ENCODE data around the gene ZNF224.

The ZNF224 gene

GRCh38 chr19:44093931-44094765, at the start of gene ZNF224:
ZNF224 (plus strand) TSS chr19:44094361; CDS start chr19:44097874, 3,513 bp downstream.
- DNase-seq (ENCODE audit: low read depth in 2 of 3, low spot score in 2 of 3): peak in 2 of 3 experiments; percentile 63 to 64

DNA sequence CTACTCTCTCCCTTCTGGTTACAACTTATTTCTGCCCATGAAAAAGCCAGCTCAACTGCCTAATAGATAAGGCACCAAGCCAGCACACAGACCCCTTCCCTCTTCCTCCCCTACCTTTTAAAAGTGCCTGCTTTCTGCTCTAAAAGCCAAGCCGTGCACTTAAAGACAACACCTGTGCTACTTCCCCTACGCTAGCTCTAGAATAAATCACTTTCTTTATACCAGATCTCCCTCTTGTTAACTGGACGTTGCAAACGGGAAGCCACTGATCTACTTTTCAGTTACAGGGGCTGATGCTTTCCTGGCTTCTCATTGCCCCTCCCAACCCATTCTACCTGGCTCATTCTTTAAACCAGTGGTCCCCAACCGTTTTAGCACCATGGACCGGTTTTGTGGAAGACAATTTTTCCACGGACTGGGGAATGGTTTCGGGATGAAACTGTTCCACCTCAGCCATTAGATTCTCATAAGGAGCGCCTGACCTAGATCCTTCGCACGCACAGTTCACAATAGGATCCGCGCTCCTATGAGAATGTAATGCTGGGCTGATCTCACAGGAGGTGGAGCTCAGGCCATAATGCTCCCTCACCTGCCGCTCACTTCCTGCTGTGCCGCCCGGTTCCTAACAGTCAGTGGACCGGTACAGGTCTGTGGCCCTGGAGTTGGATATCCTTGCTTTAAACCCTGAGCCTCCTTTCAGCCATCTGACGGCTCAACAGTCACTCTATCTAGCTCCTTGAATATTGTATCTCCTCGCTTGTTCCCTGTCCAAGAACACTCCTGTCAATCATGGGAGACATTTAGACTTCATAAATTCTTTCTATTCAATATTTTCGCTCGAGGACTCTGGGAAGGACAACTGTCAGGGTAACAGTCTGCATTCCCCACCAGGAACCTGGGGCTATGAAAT, 43.2 kb upstream of the ZNF224 start:
- no peak for DNase-seq (ENCODE audit: low read depth in 2 of 3, low spot score in 2 of 3)

- no peak for DNase-seq (ENCODE audit: low read depth in 2 of 3, low spot score in 2 of 3)
These were observed 42.3 kb upstream of the ZNF224 start, which contains the start of gene ZNF223 for GRCh38 chr19:44051650-44052402. ZNF223 (plus strand) TSS chr19:44052036; CDS start chr19:44055177, 3,141 bp downstream.

DNA sequence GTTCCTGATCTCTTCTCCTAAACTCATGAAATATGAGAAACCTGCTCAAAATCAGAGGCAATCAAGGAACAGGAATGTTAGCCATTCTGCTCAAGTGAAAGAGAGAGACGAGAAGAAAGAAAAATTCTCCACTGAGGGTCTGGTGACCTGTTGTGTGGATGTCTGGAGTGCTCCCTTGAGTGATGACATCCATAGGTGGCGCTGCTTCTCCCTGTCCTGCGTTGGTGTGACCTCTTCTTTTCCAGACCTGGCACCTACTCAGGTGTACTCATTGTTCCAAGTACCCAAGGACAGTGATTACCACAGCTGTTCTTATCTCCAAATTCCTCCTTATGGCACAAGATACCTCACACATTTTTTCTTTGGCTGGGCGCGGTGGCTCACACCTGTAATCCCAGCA, 38.3 kb upstream of the ZNF224 start:
- no peak for DNase-seq (ENCODE audit: low read depth in 2 of 3, low spot score in 2 of 3)

DNA sequence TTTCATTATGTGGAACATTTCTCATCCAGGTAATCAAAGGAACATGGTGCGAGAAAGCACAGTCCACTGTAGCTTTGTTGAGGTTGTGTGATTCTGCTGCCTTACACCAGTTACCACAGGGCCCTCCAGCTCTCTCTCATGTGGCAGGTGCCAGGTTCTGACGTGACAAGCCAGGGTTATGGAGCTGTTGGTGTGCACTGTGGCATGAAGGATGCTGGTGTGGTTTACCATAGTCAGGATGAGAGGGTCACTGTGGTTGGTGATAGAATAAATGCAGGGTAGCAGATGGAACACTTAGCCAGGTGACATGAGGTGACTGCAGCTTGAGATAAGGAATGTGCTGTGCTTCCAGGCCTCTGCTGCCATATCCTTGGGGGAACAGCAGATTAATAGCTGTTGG, 34.9 kb upstream of the ZNF224 start:
- no peak for DNase-seq (ENCODE audit: low read depth in 2 of 3, low spot score in 2 of 3)

GRCh38 chr19:44061038-44061437, 33.1 kb upstream of the ZNF224 start:
- DNase-seq (ENCODE audit: low read depth in 2 of 3, low spot score in 2 of 3): no peak

DNA sequence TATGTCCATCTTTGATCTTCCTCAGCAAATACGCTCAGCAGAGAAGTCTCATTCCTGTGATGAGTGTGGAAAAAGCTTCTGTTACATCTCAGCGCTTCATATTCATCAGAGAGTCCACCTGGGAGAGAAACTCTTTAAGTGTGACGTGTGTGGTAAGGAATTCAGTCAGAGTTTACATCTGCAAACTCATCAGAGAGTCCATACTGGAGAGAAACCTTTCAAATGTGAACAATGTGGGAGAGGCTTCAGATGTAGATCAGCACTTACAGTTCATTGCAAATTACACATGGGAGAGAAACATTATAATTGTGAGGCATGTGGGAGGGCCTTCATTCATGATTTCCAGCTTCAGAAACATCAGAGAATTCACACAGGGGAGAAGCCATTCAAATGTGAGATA, 27.9 kb upstream of the ZNF224 start:
- no peak for DNase-seq (ENCODE audit: low read depth in 2 of 3, low spot score in 2 of 3)

- DNase-seq (ENCODE audit: low read depth in 2 of 3, low spot score in 2 of 3): no peak
These were observed 24.7 kb upstream of the ZNF224 start for GRCh38 chr19:44069415-44069814.

- peak in 2 of 3 experiments; percentile 56 to 57 for DNase-seq (ENCODE audit: low read depth in 2 of 3, low spot score in 2 of 3)
These were observed 22.2 kb upstream of the ZNF224 start, which contains the start of gene ZNF284 for GRCh38 chr19:44071824-44072542. ZNF284 (plus strand) TSS chr19:44072159; CDS start chr19:44076390, 4,231 bp downstream.

- DNase-seq (ENCODE audit: low read depth in 2 of 3, low spot score in 2 of 3): no peak
These were observed 21.4 kb upstream of the ZNF224 start for GRCh38 chr19:44072543-44073401.

- no peak for DNase-seq (ENCODE audit: low read depth in 2 of 3, low spot score in 2 of 3)
These were observed 17.8 kb upstream of the ZNF224 start for GRCh38 chr19:44076325-44076724.

DNA sequence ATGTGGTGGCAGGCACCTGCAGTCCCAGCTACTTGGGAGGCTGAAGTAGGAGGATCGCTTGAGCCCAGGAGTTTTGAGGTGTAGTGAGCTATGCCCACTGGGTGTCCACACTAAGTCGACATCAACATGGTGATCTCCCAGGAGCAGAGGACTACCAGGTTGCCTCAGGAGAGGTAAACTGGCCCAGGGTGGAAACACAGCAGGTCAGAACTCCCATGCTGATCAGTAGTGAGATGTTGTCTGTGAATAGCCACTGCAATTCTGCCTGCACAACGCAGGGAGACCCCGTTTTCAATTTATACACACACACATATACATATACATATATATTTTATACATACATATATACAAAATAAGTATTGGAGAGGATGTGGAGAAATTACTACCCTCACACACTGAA, 2.1 kb upstream of the ZNF224 start:
- DNase-seq (ENCODE audit: low read depth in 2 of 3, low spot score in 2 of 3): no peak

GRCh38 chr19:44107751-44108150, 13.6 kb downstream of the ZNF224 start:
- DNase-seq (ENCODE audit: low read depth in 2 of 3, low spot score in 2 of 3): no peak

DNA sequence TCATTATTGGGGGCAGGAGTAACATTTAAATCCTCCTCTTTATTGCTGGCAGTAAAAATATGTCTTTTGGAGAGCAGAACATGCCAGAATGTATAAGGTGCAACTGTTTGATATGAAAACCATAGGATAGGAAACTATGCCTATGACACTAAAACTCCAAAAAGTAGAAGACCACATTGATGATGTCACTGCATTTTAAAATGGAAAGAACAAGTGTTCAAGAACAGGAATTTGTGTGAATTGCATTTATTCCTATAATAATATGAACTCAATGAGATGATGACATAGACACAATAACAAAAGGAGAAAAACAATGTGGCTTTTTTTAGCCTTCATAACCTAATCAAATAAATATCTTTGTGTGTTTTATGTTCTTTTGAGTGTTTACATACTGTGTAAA, 15.3 kb downstream of the ZNF224 start:
- no peak for DNase-seq (ENCODE audit: low read depth in 2 of 3, low spot score in 2 of 3)

DNA sequence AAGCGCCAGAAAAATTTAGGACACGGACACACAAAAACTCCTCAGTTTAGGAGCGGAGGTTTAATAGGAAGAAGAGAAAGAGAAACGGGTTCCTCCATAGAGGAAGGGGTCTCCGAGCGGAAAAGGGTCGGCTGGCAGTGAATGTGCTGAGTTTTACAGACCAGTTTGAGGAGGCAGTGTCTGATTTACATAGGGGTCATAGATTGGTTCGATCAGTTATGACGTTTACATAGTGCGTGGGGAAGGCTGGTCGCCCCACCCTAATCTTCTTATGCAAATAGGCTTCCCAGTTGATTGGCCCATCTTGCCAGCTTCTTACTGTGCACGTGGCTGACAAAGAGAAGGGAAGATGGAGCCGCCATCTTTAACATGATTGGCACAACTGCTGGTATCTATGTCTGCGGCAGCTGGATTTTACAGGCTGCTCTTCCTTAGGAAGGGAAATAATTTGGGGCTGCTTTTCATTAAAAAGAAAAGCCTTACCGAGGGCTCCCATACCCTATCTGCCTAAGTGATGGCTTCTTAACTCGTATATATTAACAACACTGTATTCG, 17.8 kb downstream of the ZNF224 start:
- no peak for DNase-seq (ENCODE audit: low read depth in 2 of 3, low spot score in 2 of 3)

GRCh38 chr19:44112802-44113137, 18.6 kb downstream of the ZNF224 start:
- peak in 1 of 3 experiments; percentile 4 for DNase-seq (ENCODE audit: low read depth in 2 of 3, low spot score in 2 of 3)

GRCh38 chr19:44113138-44113783, 19.1 kb downstream of the ZNF224 start, which contains the start of gene ZNF225:
ZNF225 (plus strand) TSS chr19:44113399; CDS start chr19:44115828, 2,429 bp downstream.
- peak; percentile 33 to 75 (median 64) for DNase-seq (ENCODE audit: low read depth in 2 of 3, low spot score in 2 of 3)

GRCh38 chr19:44113784-44114390, 19.7 kb downstream of the ZNF224 start:
- no peak for DNase-seq (ENCODE audit: low read depth in 2 of 3, low spot score in 2 of 3)
